HG03045 (cell line): ENCODE data around the gene ZNF662.
"Not testable (repeated sequence)": the region's sequence is repeated elsewhere in the genome, so short reads cannot be mapped to it uniquely, and the experiment has no call there.

Source experiments
- ATAC-seq: cut with Tn5 transposase; IDR thresholded peaks from one replicate; pipeline ENCODE4 v1.9.1; 2021; ENCODE audit warnings: mild to moderate bottlenecking, moderate library complexity; ENCODE audit not compliant: unreplicated experiment

The ZNF662 gene

GRCh38 chr3:42906070-42906847 lies at the start of gene ZNF662:
Gene ZNF662, plus strand, starts transcription at chr3:42906142. Its CDS starts 1,973 bp downstream, at chr3:42908115.
- ATAC-seq, result no peak

GRCh38 chr3:42856544-42856943 lies 49.4 kb upstream of the ZNF662 start:
- no peak for ATAC-seq

- no peak for ATAC-seq
Measured at GRCh38 chr3:42864321-42864950, 41.5 kb upstream of the ZNF662 start.

GRCh38 chr3:42865256-42865655 lies 40.7 kb upstream of the ZNF662 start:
- ATAC-seq, result no peak

GRCh38 chr3:42867138-42867537 lies 38.8 kb upstream of the ZNF662 start:
- no peak for ATAC-seq

DNA sequence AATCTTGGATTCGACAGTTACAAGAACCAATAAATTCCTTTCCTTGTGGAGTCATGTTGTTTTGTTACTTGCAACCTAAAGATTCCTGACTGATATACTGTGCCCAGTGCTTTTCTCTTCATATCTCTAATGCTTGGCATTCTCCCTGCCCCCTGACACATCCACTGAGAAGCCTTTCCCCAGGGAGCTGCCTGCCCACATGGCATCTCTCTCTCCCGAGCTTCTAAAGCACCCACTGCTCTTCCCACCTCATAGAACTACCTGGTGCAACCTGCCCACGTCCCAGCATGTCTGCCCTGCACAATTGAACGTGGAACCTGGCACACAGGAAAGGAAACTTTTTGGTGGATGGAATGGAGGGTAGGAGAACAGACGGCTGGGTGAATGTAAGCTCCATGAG lies 37.1 kb upstream of the ZNF662 start:
- ATAC-seq, result no peak

- no peak for ATAC-seq
Measured at GRCh38 chr3:42871592-42872196, 34.2 kb upstream of the ZNF662 start.

GRCh38 chr3:42872718-42873117 lies 33.2 kb upstream of the ZNF662 start:
- ATAC-seq, result no peak

GRCh38 chr3:42873221-42873982 lies 32.5 kb upstream of the ZNF662 start:
- no peak for ATAC-seq

DNA sequence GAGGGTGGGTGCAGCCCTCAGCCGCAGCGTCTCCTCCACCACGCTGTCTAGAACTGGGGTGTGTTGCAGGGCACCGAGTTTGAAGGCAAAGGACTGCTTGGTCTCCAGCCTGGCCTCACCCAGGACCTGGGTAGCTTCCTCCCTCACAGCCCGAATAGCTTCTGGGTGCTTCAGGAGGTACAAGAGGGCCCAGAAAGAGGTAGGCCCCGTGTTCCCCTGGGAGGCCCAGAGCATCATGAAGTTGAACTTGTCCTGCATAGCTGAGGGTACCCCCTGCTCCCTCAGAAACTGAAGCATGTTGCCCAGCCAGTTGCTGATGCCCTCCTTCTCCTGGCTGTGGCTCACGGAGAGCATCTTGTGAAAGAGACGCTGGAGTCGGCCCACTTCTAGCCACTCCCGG lies 31.2 kb upstream of the ZNF662 start:
- ATAC-seq, result no peak

- no peak for ATAC-seq
Measured at GRCh38 chr3:42875325-42876151, 30.4 kb upstream of the ZNF662 start, which contains the start of gene CYP8B1. Gene CYP8B1, minus strand, starts transcription at chr3:42875879. Its CDS starts 63 bp downstream, at chr3:42875816.

- ATAC-seq, result no peak
Measured at GRCh38 chr3:42876401-42876800, 29.5 kb upstream of the ZNF662 start.

DNA sequence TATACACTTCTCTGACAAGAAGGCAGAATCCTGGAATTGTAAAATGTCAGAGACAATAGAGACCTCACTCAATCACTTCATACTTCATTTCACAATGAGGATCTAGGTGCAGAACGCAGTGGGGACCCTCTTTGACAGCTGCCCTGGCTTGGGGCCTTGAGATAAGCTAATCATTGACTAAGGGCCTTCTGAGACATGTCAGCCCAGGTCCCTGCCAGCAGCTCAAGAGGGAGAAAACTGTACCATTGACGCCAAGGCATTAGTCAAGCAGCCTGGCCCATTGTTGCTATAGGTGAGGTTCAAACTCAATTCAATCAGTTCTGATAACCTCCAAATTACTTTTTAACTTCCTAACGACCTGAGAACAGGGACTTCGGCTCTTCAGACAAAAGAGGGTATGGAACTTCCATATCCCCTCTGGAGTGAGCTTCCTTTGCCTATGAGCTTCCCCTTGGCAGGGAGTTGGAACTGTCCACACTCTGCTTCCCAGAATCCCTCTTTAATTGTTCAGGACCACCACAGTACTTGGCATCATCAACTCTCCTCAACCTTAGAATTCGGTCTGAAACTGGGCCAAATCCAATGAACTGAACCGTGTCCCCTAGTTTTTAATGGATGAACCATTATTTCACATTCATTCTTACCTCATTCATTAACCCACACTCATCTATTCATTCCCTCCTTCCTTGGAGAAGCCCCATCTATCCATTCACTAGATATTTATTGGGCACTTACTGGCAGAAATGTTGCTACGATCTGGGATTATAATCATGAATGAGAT lies 28.8 kb upstream of the ZNF662 start:
- ATAC-seq, result no peak

GRCh38 chr3:42877881-42878280 lies 28.1 kb upstream of the ZNF662 start:
- ATAC-seq, result no peak

- ATAC-seq, result no peak
Measured at GRCh38 chr3:42880183-42880582, 25.8 kb upstream of the ZNF662 start.

GRCh38 chr3:42880601-42881451 lies 25.1 kb upstream of the ZNF662 start:
- ATAC-seq, result peak; percentile 99

DNA sequence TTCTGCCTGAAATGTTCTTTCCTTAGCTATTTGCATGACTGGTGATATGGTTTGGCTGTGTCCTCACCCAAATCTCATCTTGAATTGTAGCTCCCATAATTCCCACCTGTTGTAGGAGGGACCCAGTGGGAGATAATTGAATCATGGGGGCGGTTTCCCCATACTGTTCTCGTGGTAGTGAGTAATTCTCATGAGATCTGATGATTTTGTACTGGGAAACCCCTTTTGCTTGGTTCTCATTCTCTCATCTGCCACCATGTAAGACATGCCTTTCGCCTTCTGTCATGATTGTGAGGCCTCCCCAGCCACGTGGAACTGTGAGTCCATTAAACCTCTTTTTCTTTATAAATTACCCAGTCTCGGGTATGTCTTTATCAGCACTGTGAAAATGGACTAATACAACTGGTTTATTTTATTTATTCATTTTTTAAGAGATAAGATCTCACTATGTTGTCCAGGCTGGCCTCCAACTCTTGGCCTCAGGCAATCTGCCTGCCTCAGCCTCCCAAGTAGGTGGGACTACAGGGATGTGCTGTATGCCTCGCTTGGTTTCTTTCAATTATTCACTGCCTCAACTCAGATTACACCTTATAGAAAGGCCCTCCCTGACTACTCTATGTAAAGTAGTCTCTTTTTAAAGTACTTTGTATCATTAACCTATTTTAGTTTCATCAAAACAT lies 22.6 kb upstream of the ZNF662 start:
- not testable (repeated sequence) for ATAC-seq

- ATAC-seq, result no peak
Measured at GRCh38 chr3:42884324-42884723, 21.6 kb upstream of the ZNF662 start.
